ENCODE measurements around the gene ETV6.

The ETV6 gene

DNA sequence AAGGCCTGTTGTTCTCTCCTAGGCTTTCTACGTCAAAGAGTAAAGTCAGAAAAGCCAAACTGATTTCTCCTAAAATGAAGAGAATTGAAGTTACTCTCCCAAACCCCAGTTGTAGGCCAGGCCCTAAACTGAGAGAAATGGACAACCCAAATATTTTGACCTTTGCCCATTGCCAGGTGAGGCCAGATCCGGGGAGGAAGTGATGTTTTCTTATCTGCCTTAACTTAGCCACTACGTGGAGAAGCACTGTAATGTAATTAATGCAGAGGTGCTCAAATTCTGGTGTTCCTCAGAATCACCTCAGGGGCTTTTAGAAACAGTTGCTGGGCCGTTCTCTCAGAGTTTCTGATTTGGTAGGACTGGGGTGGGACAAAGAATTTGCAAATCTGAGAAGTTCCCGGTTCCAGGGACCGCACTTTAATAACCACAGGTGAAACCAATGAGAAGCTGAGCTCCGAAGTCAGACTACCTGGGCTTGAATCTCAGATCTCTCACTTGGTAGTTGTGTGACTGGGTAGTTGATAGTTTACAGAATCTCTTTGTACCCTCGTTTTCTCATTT, 73.2 kb downstream of the ETV6 start:
- DNase-seq = no peak

DNA sequence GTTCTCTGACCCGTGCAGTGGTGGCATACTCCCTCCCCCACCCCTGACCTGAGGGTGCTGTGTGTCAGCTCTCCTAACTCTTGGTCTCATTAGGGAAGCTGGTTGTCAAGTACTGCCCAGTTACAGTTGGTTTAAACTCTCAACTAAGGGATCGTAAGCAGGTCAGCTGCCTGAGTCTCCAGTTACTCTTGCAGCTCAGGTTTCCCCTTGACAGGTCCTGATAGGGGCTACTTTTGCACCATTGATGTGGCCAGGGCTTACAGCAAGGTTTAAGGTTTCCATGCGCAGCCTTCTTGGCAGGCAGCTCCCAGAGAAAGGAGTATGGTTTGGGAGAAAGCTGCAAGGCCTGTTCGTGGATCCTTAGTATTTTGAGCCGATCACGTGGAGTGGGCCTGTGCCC, 74.5 kb downstream of the ETV6 start:
- no peak for DNase-seq

DNA sequence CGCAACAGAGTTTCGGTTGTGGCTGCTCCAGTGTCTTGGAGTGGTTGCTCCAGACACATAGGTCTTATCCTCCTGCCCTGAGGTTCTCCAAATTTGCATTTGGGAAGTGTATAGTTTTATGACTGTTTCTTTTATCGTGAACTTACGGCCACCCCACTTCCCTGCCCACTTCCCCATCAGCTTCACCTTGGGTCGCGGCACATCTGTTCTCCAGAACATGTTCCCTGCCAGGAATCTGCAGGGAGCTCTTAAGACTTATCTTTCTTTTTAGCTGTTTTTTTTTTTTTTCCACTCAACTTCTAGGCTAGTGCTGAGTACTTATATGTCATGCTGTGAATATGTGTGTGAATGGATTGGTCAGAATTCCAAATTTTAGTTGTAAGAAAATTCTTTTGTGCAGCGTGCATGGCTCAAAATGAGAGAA, 75.4 kb downstream of the ETV6 start:
- no peak for DNase-seq

DNA sequence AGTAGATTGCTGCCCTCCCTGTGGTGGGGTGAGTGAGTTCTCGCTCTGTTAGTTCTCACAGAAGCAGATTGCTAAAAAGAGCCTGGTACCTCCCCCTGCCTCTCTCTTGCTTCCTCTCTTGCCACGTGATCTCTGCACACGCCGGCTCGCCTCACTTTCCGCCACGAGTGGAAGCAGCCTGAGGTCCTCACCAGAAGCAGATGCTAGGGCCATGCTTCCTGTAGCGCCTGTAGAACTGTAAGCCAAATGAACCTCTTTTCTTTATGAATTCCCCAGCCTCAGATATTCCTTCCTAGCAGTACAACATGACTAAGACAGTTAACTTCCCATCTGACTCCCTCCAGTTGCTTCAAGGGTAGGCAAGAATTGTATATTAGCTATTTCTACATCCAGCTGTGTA, 76.2 kb downstream of the ETV6 start:
- DNase-seq = no peak

DNA sequence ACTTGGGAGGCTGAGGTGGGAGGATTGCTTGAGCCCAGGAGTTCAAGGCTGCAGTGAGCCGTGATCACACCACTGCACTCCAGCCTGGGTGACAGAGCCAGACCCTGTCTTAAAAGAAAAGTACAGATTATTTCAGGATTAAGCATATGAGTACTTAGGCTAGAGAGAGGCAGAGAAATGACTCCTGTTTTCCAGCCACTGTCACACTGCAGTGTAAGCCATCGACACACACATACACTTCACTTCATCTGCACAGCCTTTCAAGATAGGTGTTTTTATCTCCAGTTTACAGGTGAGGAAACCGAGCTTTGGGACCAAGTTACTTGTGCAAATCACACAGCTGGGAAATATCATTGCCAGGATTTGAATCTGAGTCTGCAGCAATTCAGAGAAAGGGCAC, 77.2 kb downstream of the ETV6 start:
- no peak for DNase-seq

DNA sequence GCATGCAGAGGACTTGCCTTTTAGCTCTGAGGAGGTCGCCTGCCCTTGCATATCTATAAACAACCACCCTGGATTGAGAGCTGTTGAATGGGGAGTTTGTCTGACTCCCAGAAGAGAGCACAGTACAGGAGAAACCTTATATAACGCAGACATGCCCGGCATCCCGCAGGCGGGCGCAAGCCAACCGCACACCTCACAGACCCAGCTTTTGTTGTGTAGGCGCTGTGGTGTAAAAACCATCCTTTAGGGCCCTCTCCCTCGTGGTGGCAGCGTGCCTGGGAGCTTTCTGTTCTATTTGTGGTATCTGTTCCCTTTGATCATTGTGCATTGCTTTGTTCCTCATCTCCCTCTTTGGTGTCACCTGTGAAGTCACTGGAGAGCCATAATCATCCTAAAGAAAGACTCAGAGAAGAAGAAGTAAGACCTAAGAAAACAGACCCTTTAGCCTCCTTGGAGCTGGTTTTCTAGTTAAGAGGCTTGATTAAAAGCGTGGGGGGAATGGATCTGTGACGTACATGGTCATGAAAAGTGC, 77.7 kb downstream of the ETV6 start:
- no peak for DNase-seq

DNA sequence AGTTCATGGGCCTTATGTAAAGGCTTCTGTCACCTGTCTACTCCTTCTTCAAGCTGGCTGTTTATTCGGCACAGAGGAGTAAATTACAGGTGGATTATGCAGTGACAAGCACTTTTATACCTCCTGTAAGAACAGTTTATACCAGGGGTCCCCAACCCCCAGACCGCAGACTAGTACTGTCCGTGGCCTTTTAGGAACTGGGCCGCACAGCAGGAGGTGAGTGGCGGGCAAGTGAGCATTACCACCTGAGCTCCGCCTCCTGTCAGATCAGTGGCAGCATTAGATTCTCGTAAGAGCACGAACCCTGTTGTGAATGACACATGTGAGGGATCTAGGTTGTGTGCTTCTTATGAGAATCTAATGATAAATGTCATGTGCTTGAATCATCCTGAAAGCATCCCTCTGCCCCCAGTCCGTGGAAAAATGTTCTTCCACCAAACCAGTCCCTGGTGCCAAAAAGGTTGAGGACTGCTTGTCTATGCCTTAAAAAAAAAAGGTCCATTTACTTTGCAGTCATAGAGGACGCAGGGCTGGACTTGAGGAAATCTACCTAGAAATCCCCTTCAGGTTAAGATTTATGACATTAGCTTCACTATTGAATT, 78.8 kb downstream of the ETV6 start:
- no peak for DNase-seq

DNA sequence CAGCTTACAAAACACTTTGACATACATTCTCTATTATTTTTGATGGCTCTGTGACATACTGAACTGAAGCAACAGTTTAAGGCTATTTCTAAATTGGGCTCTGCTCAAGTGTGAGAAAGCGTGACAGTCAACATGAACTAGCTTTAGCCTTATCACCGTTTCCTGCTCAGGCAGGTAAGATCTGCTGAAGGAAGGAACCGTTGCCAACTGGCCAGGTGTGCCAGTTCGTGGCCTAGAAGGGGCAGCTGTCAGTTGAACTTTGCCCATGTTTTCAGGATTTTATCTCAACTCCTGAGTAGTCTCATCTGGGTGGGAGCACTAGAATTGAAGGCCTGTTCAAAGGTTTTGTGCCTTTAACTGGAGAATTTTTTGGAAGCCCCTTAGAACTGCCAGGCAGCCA, 79.5 kb downstream of the ETV6 start:
- no peak for DNase-seq

DNA sequence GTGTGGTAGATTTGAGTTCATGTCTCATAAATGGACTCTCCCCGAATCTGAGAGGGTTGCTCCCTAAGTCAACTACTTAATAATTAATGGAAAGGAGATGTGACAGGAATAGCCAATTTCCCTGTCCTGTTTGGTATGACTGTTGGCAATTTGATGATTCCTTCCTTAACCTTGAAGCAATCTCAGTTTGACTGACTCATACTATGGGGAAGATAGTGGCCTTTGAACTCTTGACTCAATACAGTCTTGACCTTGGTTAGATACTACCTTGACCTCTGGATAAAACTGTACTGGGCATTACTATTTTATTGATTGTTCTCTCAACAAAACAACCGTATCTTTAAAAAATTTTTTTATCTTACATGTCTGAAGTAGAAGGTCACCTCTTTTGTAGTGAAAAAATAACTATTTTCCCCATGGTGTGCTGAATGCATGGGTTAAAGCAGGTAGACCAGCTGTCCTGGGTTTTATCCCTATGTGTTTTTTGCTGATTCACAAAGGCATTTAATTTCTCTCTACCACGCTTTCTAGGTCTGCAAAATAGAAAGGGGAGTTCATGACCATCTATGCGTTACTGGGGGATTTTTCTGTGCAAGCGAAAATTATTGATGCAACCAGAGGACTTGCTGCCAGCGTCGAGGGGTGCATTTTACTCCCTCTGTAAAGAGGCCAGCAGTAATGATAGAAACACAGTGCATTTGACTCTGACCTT, 80.1 kb downstream of the ETV6 start:
- DNase-seq = no peak

DNA sequence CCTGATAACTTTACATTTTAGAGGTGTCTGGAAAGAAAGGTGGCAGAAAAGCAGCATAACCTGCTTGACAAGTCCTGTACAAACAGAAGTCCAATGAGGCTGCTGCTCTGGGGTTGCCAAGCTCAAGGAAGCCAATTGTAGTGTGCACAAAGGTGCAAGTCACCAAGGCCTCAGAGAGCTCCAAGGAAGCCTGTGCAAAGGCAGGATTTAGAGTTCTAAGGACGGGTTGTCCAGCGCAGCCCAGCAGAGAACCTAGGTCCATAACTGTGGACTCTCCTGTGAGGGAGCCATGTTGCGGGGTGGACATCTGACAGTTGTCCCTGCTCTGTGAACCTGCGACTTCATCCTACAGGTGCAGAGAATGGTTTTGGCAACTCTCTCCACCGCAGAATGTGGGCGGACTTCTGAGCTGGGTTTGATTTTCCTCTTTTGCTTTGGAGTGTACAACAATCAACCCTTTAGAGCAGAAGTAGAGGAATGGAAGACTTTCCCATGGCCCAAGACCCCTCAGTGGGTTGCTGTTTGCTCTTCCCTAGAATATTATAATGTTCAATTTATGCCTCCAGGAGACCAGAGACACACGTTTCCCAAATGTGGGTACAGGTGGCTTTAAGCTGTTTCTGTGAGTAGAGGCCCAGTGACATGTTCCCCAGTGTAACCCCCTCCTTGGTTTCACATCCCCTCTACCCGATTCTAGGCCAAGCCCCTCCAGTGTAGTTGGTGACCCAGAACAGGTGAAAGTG, 81.0 kb downstream of the ETV6 start:
- no peak for DNase-seq

DNA sequence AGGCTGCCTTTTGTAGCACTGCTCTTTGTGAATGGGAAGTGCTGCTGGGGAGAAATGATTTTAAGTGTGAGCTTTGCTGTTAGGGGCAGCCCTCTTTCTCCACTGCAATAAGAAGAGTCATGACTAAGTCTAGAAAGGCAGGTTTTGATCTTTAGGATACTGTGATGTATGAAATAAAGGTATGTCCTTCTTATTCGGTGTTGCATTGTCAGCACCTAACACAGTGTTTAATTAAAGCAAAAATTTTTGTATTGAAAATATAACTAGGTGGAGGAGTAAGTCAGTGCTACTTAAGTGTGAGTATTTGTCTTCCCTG, 81.5 kb downstream of the ETV6 start:
- DNase-seq = no peak

DNA sequence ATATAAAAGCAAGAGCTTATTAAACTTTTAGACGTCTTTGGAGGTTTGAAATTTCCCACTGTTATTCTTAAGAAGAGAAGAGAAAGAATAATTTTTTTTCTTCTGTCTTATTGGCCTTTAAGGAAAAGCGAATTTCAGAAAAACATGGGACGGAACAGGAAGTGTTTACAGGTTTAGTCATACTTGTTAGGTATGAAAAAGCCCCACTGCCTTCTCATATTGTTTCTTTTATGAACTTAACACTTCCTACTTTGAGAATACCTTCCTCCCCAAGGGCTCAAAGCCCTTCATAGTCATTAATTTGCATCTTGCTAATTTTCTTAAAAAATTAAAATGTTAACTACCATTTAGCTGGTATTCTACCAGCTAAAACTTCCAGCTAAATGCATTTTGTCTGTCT, 82.0 kb downstream of the ETV6 start:
- DNase-seq = no peak

DNA sequence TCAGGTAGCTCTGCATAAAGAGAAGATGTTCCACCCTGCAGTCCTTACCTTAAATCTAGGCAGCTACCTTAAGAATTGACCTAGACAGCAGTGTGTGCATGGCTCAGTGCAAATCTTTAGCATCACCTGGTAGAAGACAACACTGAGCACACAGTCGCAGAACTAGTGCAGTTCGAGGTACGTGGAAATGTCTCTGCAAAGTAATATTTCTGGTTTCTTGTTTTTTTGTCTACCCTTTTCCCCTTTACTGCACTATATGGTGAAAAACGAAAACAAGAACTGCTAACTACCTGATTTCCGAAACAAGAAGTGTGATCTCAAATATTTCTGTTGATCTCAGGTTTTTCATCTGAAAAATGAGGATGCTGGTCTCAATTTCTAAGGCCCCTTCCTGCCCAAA, 82.5 kb downstream of the ETV6 start:
- no peak for DNase-seq

DNA sequence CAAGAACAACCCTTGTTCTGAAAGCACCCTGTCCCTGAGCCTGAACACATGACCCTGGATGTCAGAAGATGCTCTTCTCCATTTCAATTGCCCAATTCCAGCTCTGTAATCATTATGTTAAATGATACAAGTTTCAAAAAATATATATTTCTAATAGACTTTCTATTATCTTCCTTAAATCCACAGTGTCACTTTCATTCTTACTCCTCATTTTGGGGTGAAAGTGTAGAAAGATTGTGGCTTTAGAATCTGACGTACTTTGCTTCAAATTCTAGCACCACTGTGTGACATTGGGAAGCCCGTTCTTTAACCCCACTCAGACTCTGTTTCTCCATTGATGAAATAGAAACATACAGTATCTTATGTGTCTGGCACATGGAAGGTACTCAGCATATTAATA, 83.2 kb downstream of the ETV6 start:
- no peak for DNase-seq

DNA sequence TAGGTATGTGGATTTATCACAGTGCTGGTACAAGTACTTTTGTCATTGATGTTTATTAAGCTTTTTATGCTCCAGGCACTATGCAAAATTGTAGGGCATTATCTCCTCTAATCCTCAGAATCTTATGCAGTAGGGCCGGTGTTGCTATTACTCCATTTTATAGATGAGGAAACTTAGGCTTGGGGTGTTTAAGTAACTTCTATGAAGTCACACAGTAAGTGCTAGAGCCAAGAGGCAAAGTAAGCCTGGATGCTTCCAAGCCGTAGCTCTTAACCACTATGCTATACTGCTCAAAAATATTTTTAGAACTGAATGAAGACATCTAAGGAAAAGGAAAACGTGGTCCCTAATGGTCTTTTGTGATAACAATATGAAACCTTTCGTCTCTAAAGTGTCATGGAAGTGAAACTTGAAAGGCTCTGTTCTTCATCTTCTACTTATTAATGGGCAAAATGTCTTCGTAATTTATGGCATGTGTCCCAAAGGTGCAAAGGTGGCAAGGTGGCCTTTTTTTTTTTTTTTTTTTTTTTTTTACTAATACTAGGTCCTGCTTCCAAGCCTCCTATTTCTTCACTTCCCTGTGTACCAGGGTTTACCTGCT, 85.2 kb downstream of the ETV6 start:
- no peak for DNase-seq

DNA sequence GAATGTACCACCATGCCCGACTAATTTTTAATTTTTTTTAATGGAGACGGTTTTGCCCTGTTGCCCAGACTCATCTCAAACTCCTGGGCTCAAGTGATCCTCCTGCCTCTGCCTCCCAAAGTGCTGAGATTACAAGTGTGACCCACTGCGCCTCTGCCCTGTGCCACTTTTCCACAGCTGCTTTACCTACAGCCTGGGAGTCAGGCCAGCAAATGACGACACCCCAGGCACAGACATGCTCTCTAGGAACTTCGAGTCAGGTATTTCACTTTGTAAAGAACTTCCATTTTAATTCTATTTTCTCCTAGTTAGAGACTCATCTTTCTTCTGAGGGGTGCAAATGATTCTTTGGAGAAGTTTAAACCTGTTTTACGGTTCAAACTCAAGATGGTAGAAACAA, 89.0 kb downstream of the ETV6 start:
- no peak for DNase-seq

DNA sequence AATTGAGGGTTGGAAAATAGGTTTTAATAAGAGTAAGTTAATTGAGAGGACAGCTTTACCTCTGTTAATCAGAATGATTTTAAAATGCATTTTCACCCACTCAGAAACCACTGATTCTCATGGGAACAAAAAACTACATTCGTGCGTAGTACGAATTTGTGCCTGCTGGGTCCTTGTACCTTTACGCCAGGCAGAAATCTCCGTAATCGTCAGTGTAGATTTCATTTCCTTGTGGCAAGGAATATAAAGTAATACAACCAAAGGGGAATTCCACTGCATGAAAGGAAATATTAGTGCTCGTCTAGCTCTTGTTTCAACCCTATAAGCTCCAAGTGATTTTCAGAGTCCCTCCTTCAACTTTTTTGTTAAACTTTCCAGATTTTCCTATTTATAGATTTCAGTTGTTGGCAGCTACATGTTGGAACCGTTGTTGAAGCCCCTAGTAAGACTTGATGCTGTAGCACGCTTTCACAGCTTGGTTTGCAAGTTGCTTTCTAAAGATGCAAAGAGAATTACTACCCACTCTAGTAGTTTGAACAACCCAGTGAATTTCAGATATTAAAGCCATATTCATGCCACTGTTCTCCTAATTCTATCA, 90.6 kb downstream of the ETV6 start:
- no peak for DNase-seq

DNA sequence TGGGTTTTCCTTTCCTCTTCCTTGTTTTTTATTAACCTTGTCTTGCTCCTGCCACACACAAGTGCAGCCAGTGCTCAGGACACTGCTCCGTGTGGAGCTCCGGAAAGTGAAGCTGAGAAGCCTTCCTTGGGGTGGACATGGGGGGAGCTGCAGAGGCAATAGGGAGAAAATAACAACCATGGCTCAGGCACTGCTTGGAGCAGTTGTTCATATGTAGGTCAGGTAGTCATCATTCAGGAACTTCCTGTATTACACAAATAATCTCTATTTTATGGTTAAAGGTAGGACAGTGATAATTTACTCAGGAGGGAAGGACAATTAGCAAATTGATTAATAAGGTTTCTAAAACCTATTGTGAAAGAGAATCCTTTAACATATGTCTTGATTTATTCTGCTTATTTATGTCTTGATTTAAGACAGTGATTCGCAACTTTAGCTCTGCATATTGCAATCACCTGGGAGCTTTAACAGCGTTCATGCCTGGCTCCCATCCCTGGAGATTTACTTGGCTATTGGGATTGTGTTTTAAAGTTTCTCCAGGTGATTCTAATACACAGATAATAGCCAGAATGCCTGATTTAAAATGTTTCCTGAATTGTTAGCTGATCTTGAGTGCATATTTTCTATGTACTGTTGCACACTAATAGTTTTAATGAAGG, 92.1 kb downstream of the ETV6 start:
- no peak for DNase-seq

DNA sequence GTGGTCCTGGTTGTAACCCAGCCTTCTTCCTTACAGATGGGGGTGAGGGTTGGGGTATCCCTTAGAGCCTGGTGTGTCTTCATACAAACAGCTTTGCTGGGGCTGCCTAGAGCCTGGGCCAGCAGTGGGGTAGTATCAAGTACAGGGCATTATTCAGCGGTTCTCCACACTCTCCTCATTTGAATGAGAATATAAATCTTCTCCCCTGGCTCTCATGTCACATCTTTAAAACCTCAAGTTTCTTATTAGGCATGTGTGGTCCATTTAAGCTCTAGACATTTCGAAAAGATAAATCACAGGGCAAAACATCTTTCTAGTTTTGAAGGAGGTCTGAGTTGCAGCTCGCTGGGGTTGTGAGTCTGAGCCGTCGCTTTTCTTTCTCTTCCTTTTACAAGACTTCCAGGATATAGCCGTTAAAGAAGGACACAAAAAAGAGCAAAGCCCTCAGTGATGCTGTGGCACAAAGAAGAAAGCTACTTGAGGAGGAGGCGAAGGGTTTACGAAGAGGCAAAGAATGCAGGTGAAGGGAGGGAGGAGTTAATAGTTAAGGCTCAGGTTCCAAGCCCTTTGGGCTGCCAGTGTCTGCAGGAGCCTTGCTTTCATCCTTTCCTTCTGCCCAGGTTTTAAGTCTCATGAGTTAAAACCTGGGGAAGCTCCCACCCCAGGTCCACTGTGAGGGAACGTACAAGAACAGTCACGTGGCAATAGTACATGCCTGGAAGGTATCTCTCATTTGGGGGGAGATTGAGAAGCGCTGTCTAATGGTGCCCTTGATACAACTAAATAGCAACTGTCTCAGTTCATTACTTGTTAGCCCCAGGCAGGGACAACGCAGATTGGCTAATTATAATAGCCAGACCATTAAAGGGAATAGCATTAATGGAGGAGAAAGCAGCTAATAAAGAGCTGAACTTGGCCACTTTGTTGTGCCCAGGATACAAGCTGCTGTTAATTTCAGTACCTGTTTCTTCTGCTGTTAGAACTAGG, 94.2 kb downstream of the ETV6 start:
- DNase-seq = no peak

DNA sequence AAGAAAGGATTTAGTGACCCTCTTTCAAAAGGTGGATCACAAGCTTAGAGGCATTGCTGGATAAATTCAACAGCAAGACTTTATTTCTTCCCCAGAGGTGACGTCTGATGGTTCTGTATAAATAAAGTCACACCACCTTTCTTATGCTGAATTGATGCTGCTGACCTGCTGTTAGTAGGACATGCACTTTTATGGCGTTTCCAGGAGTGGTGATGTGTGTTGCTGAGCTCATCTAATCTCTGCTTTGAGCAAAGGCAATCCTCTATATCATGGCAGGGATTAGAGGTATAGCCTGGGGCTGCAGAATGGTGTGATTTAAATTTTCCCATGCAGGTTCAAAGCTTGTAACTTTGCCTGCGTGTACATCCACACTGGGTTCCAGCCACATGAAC, 94.9 kb downstream of the ETV6 start:
- DNase-seq = no peak

DNA sequence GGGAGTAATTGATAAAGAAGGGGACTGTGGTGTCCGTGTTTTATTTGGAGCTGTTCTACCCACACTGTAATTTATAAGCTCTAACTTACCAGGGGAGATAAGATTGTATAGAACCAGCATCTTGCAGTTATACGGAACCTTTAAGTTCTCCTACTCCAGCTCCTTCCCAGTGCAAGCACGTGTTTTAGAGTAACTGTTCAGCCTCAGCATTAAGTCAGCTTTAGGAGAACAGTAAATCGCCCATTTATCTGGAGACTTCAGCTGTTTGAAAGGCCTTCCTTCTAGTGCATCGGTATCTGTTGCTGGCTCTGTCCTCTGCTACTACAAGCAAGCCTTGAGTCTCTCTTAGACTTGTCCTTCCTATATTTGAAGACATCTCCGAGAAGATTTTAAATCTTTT, 95.6 kb downstream of the ETV6 start:
- DNase-seq = no peak

Data from GF-D8 (cell line).